ENCODE results near the gene ROBO1. TPM values are rescaled to one million over a fixed set of nuclear protein-coding genes. Genes with fewer than 3 reads are reported as not detected.
"Not testable (repeated sequence)": the region's sequence is repeated elsewhere in the genome, so short reads cannot be mapped to it uniquely, and the experiment has no call there.

ROBO1 gene
- total and polyA plus RNA-seq, 12 donors: 6.4 to 144 (median 43.9) TPM

- Histone ChIP-seq H3K4me1 (replicated peaks in 1 of 2) (no peaks in the 10 kb centered on the region), H3K9me3 (replicated peaks in 1 of 3) (no peaks in the 10 kb centered on the region), H3K36me3 (replicated peaks in 1 of 2) (no peaks in the 10 kb centered on the region), H3K27me3 (no peaks in the 10 kb centered on the region), H3K27ac (no peak overlapping the region), H3K4me3 (no peak overlapping the region)
- TF ChIP-seq CTCF (IDR thresholded peaks at IDR 0.05) (no peak), POLR2A (IDR thresholded peaks at IDR 0.05) (no peak)
- no peak for DNase-seq
- intact Hi-C loops (cut with DNase I): no loop called here
- 95 to 100% (median 99%) methylated on average over 2 of the region's 2 CpGs for WGBS, 4 donors
Observed at GRCh38 chr3:78683284-78683683, 1084.5 kb downstream of the ROBO1 start.

- WGBS, 4 donors: 94 to 97% (median 95%) methylated on average over 14 to 25 of the region's 25 CpGs
- H3K4me1 ChIP-seq (replicated peaks in 1 of 2); H3K27me3 ChIP-seq; H3K27ac ChIP-seq; intact Hi-C loops (cut with DNase I); H3K9me3 ChIP-seq (replicated peaks in 1 of 3); DNase-seq; H3K4me3 ChIP-seq; H3K36me3 ChIP-seq (replicated peaks in 1 of 2): not testable (repeated sequence)
Observed at GRCh38 chr3:78675119-78675805, 1092.5 kb downstream of the ROBO1 start.

GRCh38 chr3:78670746-78671145, 1097.1 kb downstream of the ROBO1 start:
- DNase-seq: no peak
- Histone ChIP-seq H3K4me1 (replicated peaks in 1 of 2) (no peaks in the 10 kb centered on the region), H3K36me3 (replicated peaks in 1 of 2) (no peaks in the 10 kb centered on the region), H3K9me3 (replicated peaks in 1 of 3) (no peaks in the 10 kb centered on the region), H3K27ac (no peak overlapping the region), H3K27me3 (no peaks in the 10 kb centered on the region), H3K4me3 (no peak overlapping the region)
- intact Hi-C loops (cut with DNase I): no loop called here
- no peak for TF ChIP-seq POLR2A (IDR thresholded peaks at IDR 0.05)
- TF ChIP-seq CTCF (IDR thresholded peaks at IDR 0.05): no peak
- whole genome bisulfite sequencing, 4 donors: 83 to 89% (median 87%) methylated on average over 4 of the region's 4 CpGs

- DNase-seq: no peak
- Histone ChIP-seq H3K27me3 (no peaks in the 10 kb centered on the region), H3K36me3 (replicated peaks in 1 of 2) (no peaks in the 10 kb centered on the region), H3K4me1 (replicated peaks in 1 of 2) (no peaks in the 10 kb centered on the region), H3K4me3 (no peak overlapping the region), H3K9me3 (replicated peaks in 1 of 3) (no peaks in the 10 kb centered on the region), H3K27ac (no peak overlapping the region)
- intact Hi-C loops (cut with DNase I): no loop called here
- WGBS, 4 donors: 82 to 95% (median 88%) methylated on average over 7 of the region's 7 CpGs
- TF ChIP-seq POLR2A (IDR thresholded peaks at IDR 0.05) (no peak), CTCF (IDR thresholded peaks at IDR 0.05) (no peak)
Observed at GRCh38 chr3:78670094-78670493, 1097.7 kb downstream of the ROBO1 start.

- WGBS, 4 donors: 48 to 73% (median 60%) methylated on average over 2 of the region's 2 CpGs
- no peak for DNase-seq
- H3K9me3 ChIP-seq (replicated peaks in 1 of 3): no peaks in the 10 kb centered on the region
- H3K27me3 ChIP-seq: no peaks in the 10 kb centered on the region
- TF ChIP-seq POLR2A (IDR thresholded peaks at IDR 0.05) (no peak), CTCF (IDR thresholded peaks at IDR 0.05) (no peak)
- H3K4me1 ChIP-seq (replicated peaks in 1 of 2): no peaks in the 10 kb centered on the region
- no peaks in the 10 kb centered on the region for H3K36me3 ChIP-seq (replicated peaks in 1 of 2)
- H3K4me3 ChIP-seq: no peak overlapping the region
- intact Hi-C loops (cut with DNase I): no loop called here
- H3K27ac ChIP-seq: no peak overlapping the region
Observed at GRCh38 chr3:78668302-78668701, 1099.5 kb downstream of the ROBO1 start.
